ENCODE results near the gene RCAN1.
"Not testable (repeated sequence)": the region's sequence is repeated elsewhere in the genome, so short reads cannot be mapped to it uniquely, and the experiment has no call there.

Gene RCAN1

GRCh38 chr21:34612056-34612455 lies 2.9 kb downstream of the RCAN1 start:
- no peak for TF ChIP-seq ZFX (IDR thresholded peaks at IDR 0.05; ENCODE audit: borderline replicate concordance)
- TF ChIP-seq, protein P1, sequence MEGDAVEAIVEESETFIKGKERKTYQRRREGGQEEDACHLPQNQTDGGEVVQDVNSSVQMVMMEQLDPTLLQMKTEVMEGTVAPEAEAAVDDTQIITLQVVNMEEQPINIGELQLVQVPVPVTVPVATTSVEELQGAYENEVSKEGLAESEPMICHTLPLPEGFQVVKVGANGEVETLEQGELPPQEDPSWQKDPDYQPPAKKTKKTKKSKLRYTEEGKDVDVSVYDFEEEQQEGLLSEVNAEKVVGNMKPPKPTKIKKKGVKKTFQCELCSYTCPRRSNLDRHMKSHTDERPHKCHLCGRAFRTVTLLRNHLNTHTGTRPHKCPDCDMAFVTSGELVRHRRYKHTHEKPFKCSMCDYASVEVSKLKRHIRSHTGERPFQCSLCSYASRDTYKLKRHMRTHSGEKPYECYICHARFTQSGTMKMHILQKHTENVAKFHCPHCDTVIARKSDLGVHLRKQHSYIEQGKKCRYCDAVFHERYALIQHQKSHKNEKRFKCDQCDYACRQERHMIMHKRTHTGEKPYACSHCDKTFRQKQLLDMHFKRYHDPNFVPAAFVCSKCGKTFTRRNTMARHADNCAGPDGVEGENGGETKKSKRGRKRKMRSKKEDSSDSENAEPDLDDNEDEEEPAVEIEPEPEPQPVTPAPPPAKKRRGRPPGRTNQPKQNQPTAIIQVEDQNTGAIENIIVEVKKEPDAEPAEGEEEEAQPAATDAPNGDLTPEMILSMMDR (IDR thresholded peaks at IDR 0.05) = no peak
- H3K27ac ChIP-seq = no peak overlapping the region

GRCh38 chr21:34611528-34611927 lies 3.4 kb downstream of the RCAN1 start:
- no peak for TF ChIP-seq ZFX (IDR thresholded peaks at IDR 0.05; ENCODE audit: borderline replicate concordance)
- TF ChIP-seq, protein P1 (IDR thresholded peaks at IDR 0.05) = no peak

DNA sequence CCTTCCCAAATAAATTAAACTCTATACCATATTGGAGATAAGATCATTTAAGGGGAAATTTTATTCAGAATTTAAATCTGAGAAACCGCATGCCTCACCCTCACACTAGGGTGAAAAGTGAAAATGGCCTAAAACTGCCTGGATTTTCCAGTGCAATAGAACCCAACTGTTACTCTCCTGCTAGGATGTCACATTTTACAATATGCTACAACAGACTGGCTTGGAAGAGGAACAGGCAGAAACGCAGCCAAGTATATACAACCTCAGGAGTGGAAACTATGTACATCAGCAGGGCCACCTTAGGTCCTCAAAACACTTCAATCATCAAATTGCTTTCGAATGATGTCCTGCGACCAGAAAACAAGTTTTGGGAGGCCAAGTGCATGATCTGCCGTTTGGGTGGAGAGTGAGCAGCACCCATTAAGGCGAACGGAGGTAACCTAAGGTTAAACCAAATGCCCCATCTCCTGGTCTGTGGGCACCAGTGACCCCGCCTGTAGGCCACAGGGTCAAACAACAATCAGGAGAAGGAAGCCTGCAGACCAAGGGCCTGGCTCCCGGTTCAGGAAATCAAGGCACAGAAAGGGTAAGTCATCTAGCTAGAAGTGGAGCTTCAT lies 4.9 kb downstream of the RCAN1 start:
- TF ChIP-seq ZFX (IDR thresholded peaks at IDR 0.05; ENCODE audit: borderline replicate concordance) = no peak
- TF ChIP-seq, protein P1 (IDR thresholded peaks at IDR 0.05) = no peak
- no peak overlapping the region for H3K27ac ChIP-seq

More at GRCh38 chr21:34611528-34611927, 3.4 kb downstream of the RCAN1 start:
- H3K27ac ChIP-seq = no peak overlapping the region

GRCh38 chr21:34609244-34609932 lies 5.5 kb downstream of the RCAN1 start:
- TF ChIP-seq, protein P1 (IDR thresholded peaks at IDR 0.05) = no peak
- no peak for TF ChIP-seq ZFX (IDR thresholded peaks at IDR 0.05; ENCODE audit: borderline replicate concordance)

GRCh38 chr21:34607376-34607775 lies 7.5 kb downstream of the RCAN1 start:
- not testable (repeated sequence) for H3K27ac ChIP-seq

More at GRCh38 chr21:34609244-34609932, 5.5 kb downstream of the RCAN1 start:
- no peak overlapping the region for H3K27ac ChIP-seq

DNA sequence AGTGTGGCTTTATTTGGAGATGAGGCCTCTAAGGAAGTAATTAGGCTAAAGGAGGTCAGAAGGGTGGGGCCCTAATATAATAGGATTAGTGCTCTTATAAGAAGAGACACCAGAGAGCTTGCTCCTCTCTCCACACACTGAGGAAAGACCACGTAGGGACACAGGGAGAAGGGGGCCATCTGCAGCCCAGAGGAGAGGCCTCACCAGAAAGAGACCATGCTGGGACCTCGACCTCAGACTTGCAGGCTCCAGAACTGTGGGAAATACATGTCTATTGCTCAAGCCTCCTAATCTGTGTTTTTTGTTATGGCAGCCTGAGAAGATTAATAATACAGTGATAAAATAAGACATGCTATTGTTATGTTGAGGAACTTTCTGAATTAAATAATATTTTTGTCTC lies 8.3 kb downstream of the RCAN1 start:
- H3K27ac ChIP-seq = no peak overlapping the region
- TF ChIP-seq, protein P1 (IDR thresholded peaks at IDR 0.05) = no peak
- TF ChIP-seq ZFX (IDR thresholded peaks at IDR 0.05; ENCODE audit: borderline replicate concordance) = no peak

DNA sequence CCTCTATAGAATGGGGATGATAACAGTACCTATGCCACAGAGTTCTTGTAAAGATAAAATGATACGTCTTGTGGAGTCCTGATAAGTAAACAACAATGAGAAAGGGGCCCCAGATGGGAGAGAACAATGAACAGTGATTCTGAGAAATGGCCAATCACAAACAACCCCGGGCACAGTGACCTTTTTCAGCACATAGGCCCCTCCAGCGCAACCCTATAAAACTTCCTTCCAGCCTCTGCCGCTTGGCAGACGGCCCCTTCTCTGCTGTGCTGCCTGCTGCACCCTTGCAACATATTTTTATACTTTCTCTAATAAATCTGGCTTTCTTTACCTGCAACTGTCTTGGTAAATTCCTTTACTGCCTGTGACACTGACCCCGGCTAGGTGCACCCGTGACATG lies 8.9 kb downstream of the RCAN1 start:
- H3K27ac ChIP-seq = no peak overlapping the region

DNA sequence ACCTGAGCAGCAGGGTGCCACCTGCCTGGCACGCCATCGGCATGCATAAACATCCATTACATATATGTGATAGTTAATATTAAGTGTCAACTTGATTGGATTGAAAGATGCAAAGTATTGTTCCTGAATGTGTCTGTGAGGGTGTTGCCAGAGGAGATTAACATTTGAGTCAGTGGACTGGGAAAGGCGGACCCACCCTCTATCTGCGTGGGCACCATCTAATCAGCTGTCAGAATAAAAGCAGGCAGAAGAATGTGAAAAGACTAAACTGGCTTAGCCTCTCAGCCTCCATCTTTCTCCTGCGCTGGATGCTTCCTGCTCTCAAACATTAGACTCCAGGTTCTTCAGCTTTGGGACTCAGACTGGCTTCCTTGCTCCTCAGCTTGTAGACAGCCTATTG lies 10.0 kb downstream of the RCAN1 start:
- not testable (repeated sequence) for H3K27ac ChIP-seq

More for the DNA sequence above, 8.9 kb downstream of the RCAN1 start:
- TF ChIP-seq, protein P1 (IDR thresholded peaks at IDR 0.05) = no peak
- no peak for TF ChIP-seq ZFX (IDR thresholded peaks at IDR 0.05; ENCODE audit: borderline replicate concordance)
